HG03565 (cell line): ENCODE data around the gene OSTN.

Experiments
- ATAC-seq: cut with Tn5 transposase; IDR thresholded peaks from one replicate; pipeline ENCODE4 v1.9.1; 2021; ENCODE audit warnings: mild to moderate bottlenecking, moderate library complexity; ENCODE audit not compliant: unreplicated experiment

OSTN gene

GRCh38 chr3:191303596-191303995, 104.6 kb downstream of the OSTN start:
- ATAC-seq = no peak

GRCh38 chr3:191306428-191306827, 107.4 kb downstream of the OSTN start:
- no peak for ATAC-seq

GRCh38 chr3:191307341-191307740, 108.3 kb downstream of the OSTN start:
- ATAC-seq = no peak

GRCh38 chr3:191313296-191313695, 114.3 kb downstream of the OSTN start:
- ATAC-seq = no peak

DNA sequence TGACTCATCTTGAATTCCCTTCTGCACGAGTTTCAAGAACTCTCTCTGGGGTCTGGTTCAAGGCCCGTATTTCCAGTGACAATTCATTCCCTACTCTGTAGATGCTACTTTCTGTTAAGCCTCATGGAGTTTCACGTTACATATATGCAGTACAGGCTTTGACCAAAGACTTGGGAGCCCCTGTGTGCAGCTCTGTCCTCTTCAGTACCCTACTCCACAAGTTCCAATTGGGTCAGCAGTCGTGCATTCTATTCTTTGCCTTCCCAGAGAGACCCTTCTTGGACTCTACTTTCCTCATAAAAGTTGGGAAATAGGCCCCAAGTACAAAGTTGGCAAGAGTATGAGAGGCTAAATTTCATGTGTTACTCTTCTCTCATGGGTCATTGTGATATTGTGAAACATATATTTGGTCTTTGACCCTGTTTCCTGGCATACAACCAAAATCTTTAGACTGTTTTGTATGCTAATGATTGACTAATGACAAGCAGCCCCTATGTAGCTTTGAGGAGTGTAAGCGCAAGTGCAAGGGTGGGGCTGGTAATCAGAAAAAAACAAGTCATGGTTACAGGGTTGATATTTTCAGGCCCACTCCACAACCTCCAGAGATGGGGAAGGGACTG, 115.2 kb downstream of the OSTN start:
- no peak for ATAC-seq
